Astrocyte of the hippocampus (primary cell): ENCODE data around the gene CHST11.

Experiments
- DNase-seq: peaks from one replicate; pipeline ENCODE4 v3.0.0; 2011; ENCODE audit warnings: low read depth, low spot score

The CHST11 gene

GRCh38 chr12:104627990-104628830, 171.5 kb downstream of the CHST11 start:
- DNase-seq, result no peak

GRCh38 chr12:104628831-104629135, 172.0 kb downstream of the CHST11 start:
- no peak for DNase-seq

- DNase-seq, result no peak
Measured at GRCh38 chr12:104630230-104630670, 173.5 kb downstream of the CHST11 start.

GRCh38 chr12:104631867-104632266, 175.1 kb downstream of the CHST11 start:
- DNase-seq, result no peak

GRCh38 chr12:104632724-104633201, 176.0 kb downstream of the CHST11 start:
- DNase-seq, result peak; percentile 22

GRCh38 chr12:104634044-104634443, 177.3 kb downstream of the CHST11 start:
- DNase-seq, result no peak

GRCh38 chr12:104634852-104635251, 178.1 kb downstream of the CHST11 start:
- no peak for DNase-seq

GRCh38 chr12:104635607-104636343, 179.0 kb downstream of the CHST11 start:
- no peak for DNase-seq

- DNase-seq, result no peak
Measured at GRCh38 chr12:104636496-104636895, 179.7 kb downstream of the CHST11 start.

GRCh38 chr12:104637604-104638003, 180.9 kb downstream of the CHST11 start:
- no peak for DNase-seq

- no peak for DNase-seq
Measured at GRCh38 chr12:104638218-104638850, 181.6 kb downstream of the CHST11 start.

GRCh38 chr12:104638851-104639240, 182.1 kb downstream of the CHST11 start:
- DNase-seq, result no peak

- no peak for DNase-seq
Measured at GRCh38 chr12:104640956-104641355, 184.2 kb downstream of the CHST11 start.

- no peak for DNase-seq
Measured at GRCh38 chr12:104641862-104642261, 185.1 kb downstream of the CHST11 start.

- DNase-seq, result no peak
Measured at GRCh38 chr12:104643093-104643818, 186.5 kb downstream of the CHST11 start.

- DNase-seq, result no peak
Measured at GRCh38 chr12:104643819-104644669, 187.3 kb downstream of the CHST11 start.

GRCh38 chr12:104648756-104649155, 192.0 kb downstream of the CHST11 start:
- DNase-seq, result no peak

GRCh38 chr12:104649217-104649824, 192.6 kb downstream of the CHST11 start:
- DNase-seq, result no peak

- DNase-seq, result no peak
Measured at GRCh38 chr12:104649921-104650320, 193.2 kb downstream of the CHST11 start.

GRCh38 chr12:104650541-104650940, 193.8 kb downstream of the CHST11 start:
- DNase-seq, result no peak
